CD14-positive monocyte (primary cell): Measurements from ENCODE around the gene PRSS27. TPM values are rescaled to one million over a fixed set of nuclear protein-coding genes. Genes with fewer than 3 reads are reported as not detected.

Experiments
- DNase-seq, 3 donors: peaks; one replicate each; pipeline ENCODE4 v3.0.0-alpha.2; 2011 to 2022
- H2AFZ ChIP-seq: 2 replicates; pipeline ENCODE4 v1.6.0; 2012; ENCODE audit warnings: mild to moderate bottlenecking, low read depth, low read length, inconsistent platforms; ENCODE audit not compliant: insufficient read depth, poor library complexity, severe bottlenecking
- H3K27ac ChIP-seq, 2 donors: 1 replicate in 1 of 2; 2 replicates in 1 of 2; pipeline ENCODE4 v1.5.1; 2012 to 2013; ENCODE audit warnings: low read length in 2 of 2, control low read depth in 1 of 2, inconsistent platforms in 1 of 2, low read depth in 1 of 2, mild to moderate bottlenecking in 1 of 2
- H3K27me3 ChIP-seq, 2 donors: one replicate each; pipeline versions ENCODE4 v1.6.0 to v1.6.1; 2011 to 2013; ENCODE audit warnings: low read length in 2 of 2; ENCODE audit not compliant: control insufficient read depth in 2 of 2, insufficient read depth in 2 of 2
- H3K36me3 ChIP-seq, 2 donors: replicated peaks in 1 of 2; 1 replicate in 1 of 2; 2 replicates in 1 of 2; pipeline versions ENCODE4 v1.5.1 to v1.6.1; 2012 to 2013; ENCODE audit warnings: low read length in 2 of 2, control low read depth in 1 of 2, inconsistent platforms in 1 of 2, mild to moderate bottlenecking in 1 of 2; ENCODE audit not compliant: insufficient read depth in 2 of 2, control insufficient read depth in 1 of 2
- H3K4me1 ChIP-seq, 2 donors: 1 replicate in 1 of 2; 2 replicates in 1 of 2; pipeline versions ENCODE4 v1.5.1 to v1.6.1; 2012 to 2013; ENCODE audit warnings: low read length in 2 of 2, control low read depth in 1 of 2, inconsistent platforms in 1 of 2, mild to moderate bottlenecking in 1 of 2, moderate library complexity in 1 of 2; ENCODE audit not compliant: insufficient read depth in 2 of 2, control insufficient read depth in 1 of 2
- H3K4me2 ChIP-seq: replicated peaks from 2 replicates; pipeline ENCODE3; 2012; ENCODE audit warnings: low read length, moderate library complexity, mild to moderate bottlenecking; ENCODE audit not compliant: poor library complexity, severe bottlenecking; ENCODE audit errors: extremely low read depth
- H3K4me3 ChIP-seq, 3 experiments: fragments of 200-600 bp in 1 of 3; sonication (generic) in 1 of 3; replicated peaks in 1 of 3; 1 replicate in 2 of 3; 2 replicates in 1 of 3; pipeline ENCODE4 v1.5.1; 2011 to 2013; ENCODE audit warnings: low read length in 3 of 3, mild to moderate bottlenecking in 3 of 3, control low read depth in 2 of 3, low read depth in 2 of 3, inconsistent platforms in 1 of 3, moderate library complexity in 1 of 3
- H3K79me2 ChIP-seq: 2 replicates; pipeline ENCODE4 v1.6.0; 2012; ENCODE audit warnings: mild to moderate bottlenecking, control low read depth, inconsistent platforms, low read length, moderate library complexity; ENCODE audit not compliant: insufficient read depth
- H3K9ac ChIP-seq: 2 replicates; pipeline ENCODE4 v1.6.0; 2017; ENCODE audit warnings: low read length, mild to moderate bottlenecking; ENCODE audit not compliant: insufficient read depth, poor library complexity, severe bottlenecking
- H3K9me3 ChIP-seq, 2 donors: replicated peaks in 1 of 2; 1 replicate in 1 of 2; 2 replicates in 1 of 2; pipeline versions ENCODE4 v1.5.1 to v1.6.1; 2012 to 2013; ENCODE audit warnings: low read length in 2 of 2, control low read depth in 1 of 2; ENCODE audit not compliant: control insufficient read depth in 1 of 2, insufficient read depth in 1 of 2
- H4K20me1 ChIP-seq: 2 replicates; pipeline ENCODE4 v1.6.0; 2012; ENCODE audit warnings: mild to moderate bottlenecking, low read length, control low read depth, moderate library complexity; ENCODE audit not compliant: insufficient read depth
- H3K27ac Mint-ChIP-seq, 7 donors: one replicate each; pipeline ENCODE4 v1.8.0; 2020; ENCODE audit warnings: mild to moderate bottlenecking in 7 of 7, mixed read lengths in 7 of 7, moderate library complexity in 6 of 7, inconsistent platforms in 2 of 7
- H3K27me3 Mint-ChIP-seq, 3 donors: one replicate each; pipeline ENCODE4 v1.8.0; 2021 to 2022; ENCODE audit warnings: low read depth in 3 of 3, mild to moderate bottlenecking in 3 of 3, mixed read lengths in 3 of 3, moderate library complexity in 3 of 3, inconsistent platforms in 1 of 3
- H3K36me3 Mint-ChIP-seq, 2 donors: one replicate each; pipeline ENCODE4 v1.8.0; 2020; ENCODE audit warnings: mixed read lengths in 2 of 2, inconsistent platforms in 1 of 2, mild to moderate bottlenecking in 1 of 2
- H3K4me1 Mint-ChIP-seq: one replicate; pipeline ENCODE4 v1.8.0; 2020; ENCODE audit warnings: mild to moderate bottlenecking, mixed read lengths
- H3K4me3 Mint-ChIP-seq, 2 donors: one replicate each; pipeline ENCODE4 v1.8.0; 2020; ENCODE audit warnings: mild to moderate bottlenecking in 2 of 2, mixed read lengths in 2 of 2, moderate library complexity in 1 of 2
- H3K9me3 Mint-ChIP-seq, 7 donors: one replicate each; pipeline ENCODE4 v1.8.0; 2020 to 2022; ENCODE audit warnings: mixed read lengths in 7 of 7, mild to moderate bottlenecking in 6 of 7, moderate library complexity in 6 of 7, inconsistent platforms in 2 of 7
- WGBS: methylation state at CpG from one replicate; pipeline ENCODE4 v1.1.5; 2013; ENCODE audit warnings: missing lambda C conversion rate; ENCODE audit not compliant: insufficient coverage; 5-methylcytosine and 5-hydroxymethylcytosine counted together
- intact Hi-C, 2 donors: fragments of 100-400 bp; cut with micrococcal nuclease; formaldehyde crosslinking; loops; one replicate each; pipeline versions ENCODE4 v1.15.0 to v1.15.1; 2023
- polyA plus RNA-seq, 3 donors: library from polyadenylated mRNA; depleted of rRNA in 1 of 3; unstranded in 2 of 3; stranded (reverse) in 1 of 3; fragments of 300-500 nt in 2 of 3; fragments of >200 nt in 1 of 3; fragmentation: Illumina TruSeq in 2 of 3; gene quantifications; 1 replicate in 2 of 3; 2 replicates in 1 of 3; pipeline ENCODE4 v1.2.3, GENCODE V29; 2012 to 2021
- TF ChIP-seq, protein P1 (sequence below): fragments of 200-600 bp; IDR thresholded peaks from one replicate; pipeline ENCODE4 v1.8.0; 2022; ENCODE audit warnings: antibody characterized with exemption, mild to moderate bottlenecking

The PRSS27 gene
- polyA plus RNA-seq, 3 donors, result 1.1 TPM; not detected in 2

DNA sequence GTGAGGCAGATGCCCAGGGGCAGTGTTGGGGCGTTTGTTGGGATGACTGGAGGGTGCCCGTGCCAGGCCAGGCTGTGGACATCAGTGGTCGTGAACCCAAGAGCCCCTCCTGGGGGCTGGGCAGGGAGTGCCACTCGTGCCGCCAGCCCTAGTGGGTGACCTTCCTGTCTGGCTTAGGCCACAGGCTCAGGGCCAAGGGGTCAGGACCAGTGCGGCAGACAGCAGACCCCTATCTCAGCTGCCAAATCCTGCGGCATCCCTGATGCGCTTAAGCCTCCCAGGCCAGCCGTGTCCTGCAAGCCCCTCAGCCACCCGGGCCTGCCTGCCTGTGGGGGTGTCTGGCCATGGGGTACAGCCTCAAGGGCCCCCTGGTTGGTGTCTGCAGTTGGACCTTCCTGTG, 14.7 kb downstream of the PRSS27 start:
- H3K9me3 ChIP-seq, result no peaks in the 10 kb centered on the region
- intact Hi-C loops, result no loop called here
- Mint-ChIP-seq H3K4me3 (no peak overlapping the region), H3K27me3 (no peaks in the 10 kb centered on the region), H3K27ac (no peak overlapping the region), H3K4me1 (no peaks in the 10 kb centered on the region), H3K9me3 (no peaks in the 10 kb centered on the region), H3K36me3 (peaks cover 50 to 91% of the 10 kb centered on the region in 2 donors)
- no peaks in the 10 kb centered on the region for H3K4me1 ChIP-seq
- peaks cover 100% of the 10 kb centered on the region for H4K20me1 ChIP-seq
- DNase-seq, result no peak
- peaks cover 90 to 100% of the 10 kb centered on the region in 2 donors for H3K36me3 ChIP-seq
- peaks cover 3% of the 10 kb centered on the region for H3K79me2 ChIP-seq
- 95% methylated on average over 9 of the region's 10 CpGs for WGBS
- H3K27ac ChIP-seq, result no peak overlapping the region
- no peak overlapping the region for H3K9ac ChIP-seq
- H2AFZ ChIP-seq, result no peak overlapping the region
- no peaks in the 10 kb centered on the region for H3K27me3 ChIP-seq
- TF ChIP-seq, protein P1, sequence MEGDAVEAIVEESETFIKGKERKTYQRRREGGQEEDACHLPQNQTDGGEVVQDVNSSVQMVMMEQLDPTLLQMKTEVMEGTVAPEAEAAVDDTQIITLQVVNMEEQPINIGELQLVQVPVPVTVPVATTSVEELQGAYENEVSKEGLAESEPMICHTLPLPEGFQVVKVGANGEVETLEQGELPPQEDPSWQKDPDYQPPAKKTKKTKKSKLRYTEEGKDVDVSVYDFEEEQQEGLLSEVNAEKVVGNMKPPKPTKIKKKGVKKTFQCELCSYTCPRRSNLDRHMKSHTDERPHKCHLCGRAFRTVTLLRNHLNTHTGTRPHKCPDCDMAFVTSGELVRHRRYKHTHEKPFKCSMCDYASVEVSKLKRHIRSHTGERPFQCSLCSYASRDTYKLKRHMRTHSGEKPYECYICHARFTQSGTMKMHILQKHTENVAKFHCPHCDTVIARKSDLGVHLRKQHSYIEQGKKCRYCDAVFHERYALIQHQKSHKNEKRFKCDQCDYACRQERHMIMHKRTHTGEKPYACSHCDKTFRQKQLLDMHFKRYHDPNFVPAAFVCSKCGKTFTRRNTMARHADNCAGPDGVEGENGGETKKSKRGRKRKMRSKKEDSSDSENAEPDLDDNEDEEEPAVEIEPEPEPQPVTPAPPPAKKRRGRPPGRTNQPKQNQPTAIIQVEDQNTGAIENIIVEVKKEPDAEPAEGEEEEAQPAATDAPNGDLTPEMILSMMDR, result no peak
- H3K4me2 ChIP-seq, result no peak overlapping the region
- no peak overlapping the region for H3K4me3 ChIP-seq

DNA sequence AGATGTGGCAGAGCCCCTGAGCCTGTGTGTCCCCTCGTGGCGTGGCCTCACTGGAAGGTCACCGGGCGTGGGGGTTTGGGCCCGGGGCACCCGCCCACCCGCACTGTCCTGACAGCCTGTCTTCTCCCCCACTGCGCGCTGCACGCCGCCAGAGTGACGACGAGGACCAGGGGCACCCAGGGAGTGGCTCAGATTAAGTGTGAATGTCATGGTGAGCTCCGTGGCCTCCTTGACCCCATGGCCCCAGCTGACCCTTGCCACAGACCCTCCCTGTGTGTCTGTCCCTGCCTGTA, 15.1 kb downstream of the PRSS27 start:
- Histone ChIP-seq H3K4me3 (no peak overlapping the region), H3K27me3 (no peaks in the 10 kb centered on the region), H2AFZ (no peak overlapping the region), H3K9ac (no peak overlapping the region), H3K9me3 (no peaks in the 10 kb centered on the region), H3K27ac (no peak overlapping the region), H4K20me1 (peaks cover 100% of the 10 kb centered on the region), H3K4me2 (no peak overlapping the region), H3K4me1 (no peaks in the 10 kb centered on the region), H3K36me3 (peaks cover 95 to 100% of the 10 kb centered on the region in 2 donors), H3K79me2 (peaks cover 3% of the 10 kb centered on the region)
- H3K9me3 Mint-ChIP-seq, result no peaks in the 10 kb centered on the region
- TF ChIP-seq, protein P1, result no peak
- no peaks in the 10 kb centered on the region for H3K4me1 Mint-ChIP-seq
- intact Hi-C loops, result no loop called here
- H3K27ac Mint-ChIP-seq, result no peak overlapping the region
- peaks cover 51 to 95% of the 10 kb centered on the region in 2 donors for H3K36me3 Mint-ChIP-seq
- WGBS, result 95% methylated on average over 14 of the region's 14 CpGs
- H3K4me3 Mint-ChIP-seq, result no peak overlapping the region
- no peak for DNase-seq
- H3K27me3 Mint-ChIP-seq, result peaks cover 0 to 1% (median 0%) of the 10 kb centered on the region in 3 donors
